Measurements from ENCODE around the gene UBR4. TPM values are rescaled to one million over a fixed set of nuclear protein-coding genes. Genes with fewer than 3 reads are reported as not detected.
"Not testable (repeated sequence)": the region's sequence is repeated elsewhere in the genome, so short reads cannot be mapped to it uniquely, and the experiment has no call there.

Gene UBR4
- total RNA-seq, 1 donor: 136 TPM

DNA sequence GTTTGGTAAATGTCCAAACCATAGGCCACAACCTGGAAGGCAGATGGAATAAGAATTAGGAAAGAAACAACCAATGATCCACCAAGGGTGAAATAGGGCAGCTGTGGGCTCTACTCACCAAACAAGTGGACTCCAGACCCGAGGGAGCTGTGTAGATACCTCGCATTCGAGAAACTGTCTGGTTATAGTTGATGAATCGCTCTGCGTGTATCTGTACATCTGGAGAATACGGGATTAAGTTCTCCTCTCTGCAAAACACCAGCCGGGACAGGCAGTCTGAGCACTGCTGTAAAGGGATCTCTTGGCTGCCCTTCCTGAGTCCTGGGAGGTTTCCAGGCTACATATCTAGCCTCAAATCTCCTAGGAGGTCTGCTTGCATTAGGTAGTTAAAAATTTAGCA is 9.4 kb upstream of the UBR4 start:
- DNase-seq (ENCODE audit: low read depth): no peak
- no peak overlapping the region for H3K4me3 ChIP-seq (ENCODE audit: low read depth, low read length)
- TF ChIP-seq, protein P1, sequence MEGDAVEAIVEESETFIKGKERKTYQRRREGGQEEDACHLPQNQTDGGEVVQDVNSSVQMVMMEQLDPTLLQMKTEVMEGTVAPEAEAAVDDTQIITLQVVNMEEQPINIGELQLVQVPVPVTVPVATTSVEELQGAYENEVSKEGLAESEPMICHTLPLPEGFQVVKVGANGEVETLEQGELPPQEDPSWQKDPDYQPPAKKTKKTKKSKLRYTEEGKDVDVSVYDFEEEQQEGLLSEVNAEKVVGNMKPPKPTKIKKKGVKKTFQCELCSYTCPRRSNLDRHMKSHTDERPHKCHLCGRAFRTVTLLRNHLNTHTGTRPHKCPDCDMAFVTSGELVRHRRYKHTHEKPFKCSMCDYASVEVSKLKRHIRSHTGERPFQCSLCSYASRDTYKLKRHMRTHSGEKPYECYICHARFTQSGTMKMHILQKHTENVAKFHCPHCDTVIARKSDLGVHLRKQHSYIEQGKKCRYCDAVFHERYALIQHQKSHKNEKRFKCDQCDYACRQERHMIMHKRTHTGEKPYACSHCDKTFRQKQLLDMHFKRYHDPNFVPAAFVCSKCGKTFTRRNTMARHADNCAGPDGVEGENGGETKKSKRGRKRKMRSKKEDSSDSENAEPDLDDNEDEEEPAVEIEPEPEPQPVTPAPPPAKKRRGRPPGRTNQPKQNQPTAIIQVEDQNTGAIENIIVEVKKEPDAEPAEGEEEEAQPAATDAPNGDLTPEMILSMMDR (IDR thresholded peaks at IDR 0.05; ENCODE audit: insufficient read depth, low read length): no peak

DNA sequence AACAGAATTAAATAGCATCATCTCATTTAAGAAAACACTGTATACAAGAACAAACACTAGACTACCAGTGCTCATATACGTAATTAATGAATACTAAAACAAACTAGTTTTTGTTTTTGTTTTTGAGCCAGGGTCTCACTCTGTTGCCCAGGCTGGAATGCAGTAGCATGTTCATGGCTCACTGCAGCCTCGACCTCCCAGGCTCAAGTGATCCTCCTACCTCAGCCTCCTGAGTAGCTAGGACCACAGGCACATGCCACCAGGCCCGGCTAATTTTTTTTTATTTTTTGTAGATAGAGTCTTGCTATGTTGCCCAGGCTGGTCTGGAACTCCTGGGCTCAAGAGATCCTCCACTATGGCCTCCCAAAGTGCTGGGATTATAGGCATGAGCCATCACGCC is 6.5 kb upstream of the UBR4 start:
- H3K4me3 ChIP-seq (ENCODE audit: low read depth, low read length); DNase-seq (ENCODE audit: low read depth): not testable (repeated sequence)

- TF ChIP-seq, protein P1 (IDR thresholded peaks at IDR 0.05; ENCODE audit: insufficient read depth, low read length): no peak
- DNase-seq (ENCODE audit: low read depth): no peak
- no peak overlapping the region for H3K4me3 ChIP-seq (ENCODE audit: low read depth, low read length)
Measured at GRCh38 chr1:19213580-19213979, 3.5 kb upstream of the UBR4 start.

GRCh38 chr1:19212167-19212566 is 2.1 kb upstream of the UBR4 start:
- TF ChIP-seq, protein P1 (IDR thresholded peaks at IDR 0.05; ENCODE audit: insufficient read depth, low read length): no peak
- no peak for DNase-seq (ENCODE audit: low read depth)
- H3K4me3 ChIP-seq (ENCODE audit: low read depth, low read length): no peak overlapping the region

DNA sequence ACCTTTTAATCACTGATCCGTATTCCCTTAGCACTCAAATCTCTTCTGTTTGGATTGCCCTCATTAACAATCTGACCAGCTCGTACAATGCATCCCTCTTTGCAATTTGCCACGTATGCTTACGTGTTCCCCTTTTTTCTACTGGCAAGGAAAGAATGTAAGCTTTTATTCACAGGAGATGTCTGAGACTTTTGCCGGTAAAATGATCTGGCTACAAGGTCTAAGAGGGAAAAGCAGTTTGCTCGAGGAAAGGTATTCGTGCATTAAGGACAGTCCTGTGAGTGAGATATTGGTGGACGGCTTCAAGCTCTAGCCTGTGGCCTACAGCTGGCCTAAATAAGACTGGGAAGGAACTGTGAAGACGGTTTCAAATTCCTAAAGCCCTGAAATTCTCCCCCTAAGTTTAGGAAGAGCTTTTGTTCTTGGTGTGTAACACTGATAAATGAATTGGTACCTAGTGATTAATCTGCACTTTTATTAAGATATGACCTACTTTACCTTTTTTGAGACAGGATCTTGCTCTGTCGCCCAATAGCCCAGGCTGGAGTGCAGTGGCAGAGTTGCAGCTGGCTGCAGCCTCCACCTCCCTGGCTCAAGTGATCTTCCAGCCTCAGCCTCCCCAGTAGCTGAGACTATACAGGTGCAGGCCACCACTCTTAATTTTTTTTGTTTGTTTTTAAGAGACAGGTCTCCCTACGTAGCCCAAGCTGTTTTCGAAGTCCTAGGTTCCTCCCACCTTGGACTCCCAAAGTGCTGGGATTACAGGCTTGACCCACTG is 895 bp upstream of the UBR4 start:
- DNase-seq (ENCODE audit: low read depth): peak; percentile 42
- TF ChIP-seq, protein P1 (IDR thresholded peaks at IDR 0.05; ENCODE audit: insufficient read depth, low read length): no peak
- H3K4me3 ChIP-seq (ENCODE audit: low read depth, low read length): peak overlapping the region; percentile 99

- peak overlapping the region; percentile 99 for H3K4me3 ChIP-seq (ENCODE audit: low read depth, low read length)
- TF ChIP-seq, protein P1 (IDR thresholded peaks at IDR 0.05; ENCODE audit: insufficient read depth, low read length): no peak
- peak; percentile 57 for DNase-seq (ENCODE audit: low read depth)
Measured at GRCh38 chr1:19209439-19209989, 552 bp downstream of the UBR4 start.

DNA sequence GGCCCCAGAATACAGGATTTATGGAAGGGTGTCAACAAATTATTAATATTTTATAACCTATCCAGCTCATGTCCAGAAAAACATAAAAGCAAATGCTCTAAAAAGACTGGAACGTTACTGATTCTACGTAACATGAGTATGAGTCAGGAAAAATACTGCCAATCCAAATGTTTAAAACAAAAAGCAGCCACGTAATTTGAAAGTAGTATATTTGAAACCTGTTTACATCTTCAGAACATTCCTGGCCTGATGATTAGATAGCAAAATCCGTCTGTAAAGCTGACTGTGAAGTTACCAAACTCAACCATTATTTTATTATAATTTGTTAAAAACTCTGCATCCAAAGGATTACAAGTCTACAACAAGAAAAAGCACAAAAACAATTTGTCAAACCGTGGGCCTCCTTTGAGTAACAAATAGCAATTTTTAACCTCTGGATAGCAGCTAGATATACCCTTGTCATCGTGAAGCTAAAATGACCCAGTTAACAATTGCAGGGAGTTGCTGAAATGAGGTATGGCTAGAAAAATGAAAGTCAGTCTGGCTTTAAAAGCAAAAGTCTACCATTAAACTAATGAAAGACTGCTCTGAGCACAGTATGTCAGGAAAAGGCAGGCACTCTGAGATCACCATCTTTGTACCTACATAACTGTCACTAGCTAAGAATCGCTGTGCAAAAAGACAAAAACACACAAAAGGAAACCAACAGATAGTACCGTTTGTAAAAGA is 1.2 kb downstream of the UBR4 start:
- TF ChIP-seq, protein P1 (IDR thresholded peaks at IDR 0.05; ENCODE audit: insufficient read depth, low read length): no peak
- H3K4me3 ChIP-seq (ENCODE audit: low read depth, low read length): peak overlapping the region; percentile 99
- peak; percentile 80 for DNase-seq (ENCODE audit: low read depth)

All from fibroblast of the aortic adventitia (primary cell).